Thoracic aorta (tissue), 2 donors: ENCODE results near the gene KIAA1217. TPM values are rescaled to one million over a fixed set of nuclear protein-coding genes. Genes with fewer than 3 reads are reported as not detected.
A peak's percentile ranks its signal among the peaks of the same experiment; 100 is the strongest.

Source experiments
- ATAC-seq: fragments of 150-250 bp; one replicate; pipeline ENCODE4 v1.8.0; 2017; ENCODE audit warnings: low read depth; ENCODE audit not compliant: insufficient number of reproducible peaks, low FRiP score
- DNase-seq: peaks from one replicate; pipeline ENCODE4 v3.0.0-alpha.2; 2020; ENCODE audit warnings: low spot score
- H3K27ac ChIP-seq, 2 donors: fragments of 200-600 bp; sonication (generic); 1 replicate in 1 of 2; 2 replicates in 1 of 2; pipeline ENCODE4 v1.5.1; 2016; ENCODE audit warnings: mild to moderate bottlenecking in 2 of 2, moderate library complexity in 2 of 2
- H3K27me3 ChIP-seq: fragments of 200-600 bp; sonication (generic); replicated peaks from 2 replicates; pipeline ENCODE4 v1.6.0; 2016; ENCODE audit warnings: mild to moderate bottlenecking; ENCODE audit not compliant: insufficient read depth
- H3K36me3 ChIP-seq: fragments of 200-600 bp; sonication (generic); one replicate; pipeline ENCODE4 v1.5.1; 2016
- H3K4me1 ChIP-seq, 2 donors: fragments of 200-600 bp; sonication (generic); 1 replicate in 1 of 2; 2 replicates in 1 of 2; pipeline versions ENCODE4 v1.5.1 to v1.6.0; 2016; ENCODE audit warnings: low read depth in 2 of 2, mild to moderate bottlenecking in 1 of 2; ENCODE audit not compliant: control insufficient read depth in 1 of 2
- H3K4me3 ChIP-seq: fragments of 200-600 bp; sonication (generic); 2 replicates; pipeline ENCODE4 v1.5.1; 2016; ENCODE audit warnings: mild to moderate bottlenecking
- H3K9me3 ChIP-seq: fragments of 200-600 bp; sonication (generic); 2 replicates; pipeline ENCODE4 v1.5.1; 2016
- total RNA-seq, 2 donors: library from RNA; depleted of rRNA; stranded (reverse); fragments of >200 nt; gene quantifications; one replicate each; pipeline versions ENCODE4 v1.1.0 to v1.2.3, GENCODE V29; 2016
- TF ChIP-seq, protein P1 (sequence below): fragments of 200-600 bp; sonication (generic); IDR thresholded peaks from one replicate; pipeline ENCODE4 v1.5.1; 2019; ENCODE audit warnings: antibody characterized with exemption

KIAA1217 gene
- total RNA-seq, 2 donors from 2014 or later = 15.2 to 15.6 TPM

DNA sequence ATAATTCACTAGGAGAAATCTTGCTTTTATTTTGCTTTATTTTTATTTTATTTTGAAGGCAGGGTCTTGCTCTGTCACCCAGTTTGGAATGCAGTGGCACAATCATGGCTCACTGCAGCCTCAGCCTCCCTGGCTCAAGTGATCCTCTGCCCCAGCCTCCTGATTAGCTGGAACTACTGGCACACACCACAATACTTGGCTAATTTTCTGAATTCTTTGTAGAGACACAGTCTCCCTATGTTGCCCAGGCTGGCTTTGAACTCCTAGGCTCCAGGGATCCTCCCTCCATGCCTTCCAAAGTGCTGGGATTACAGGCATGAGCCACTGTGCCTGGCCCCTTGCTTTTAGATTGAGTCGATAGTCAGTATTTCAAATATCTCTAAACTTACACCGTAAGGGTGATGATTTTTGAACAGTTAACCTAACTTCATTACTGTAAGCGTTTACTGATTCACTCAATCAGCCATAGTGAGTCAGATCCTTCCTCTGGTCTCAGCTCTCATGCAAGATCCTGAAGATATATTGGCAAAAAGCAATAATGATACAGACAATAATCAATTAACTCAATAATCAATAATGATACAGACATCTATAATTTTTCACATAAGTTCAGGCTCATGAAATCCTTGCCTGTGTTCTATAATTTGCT, 239.5 kb downstream of the KIAA1217 start:
- peaks cover 13 to 27% of the 10 kb centered on the region in 2 donors for H3K4me1 ChIP-seq
- H3K4me3 ChIP-seq = no peak overlapping the region
- no peak for DNase-seq
- no peak for ATAC-seq
- TF ChIP-seq, protein P1, sequence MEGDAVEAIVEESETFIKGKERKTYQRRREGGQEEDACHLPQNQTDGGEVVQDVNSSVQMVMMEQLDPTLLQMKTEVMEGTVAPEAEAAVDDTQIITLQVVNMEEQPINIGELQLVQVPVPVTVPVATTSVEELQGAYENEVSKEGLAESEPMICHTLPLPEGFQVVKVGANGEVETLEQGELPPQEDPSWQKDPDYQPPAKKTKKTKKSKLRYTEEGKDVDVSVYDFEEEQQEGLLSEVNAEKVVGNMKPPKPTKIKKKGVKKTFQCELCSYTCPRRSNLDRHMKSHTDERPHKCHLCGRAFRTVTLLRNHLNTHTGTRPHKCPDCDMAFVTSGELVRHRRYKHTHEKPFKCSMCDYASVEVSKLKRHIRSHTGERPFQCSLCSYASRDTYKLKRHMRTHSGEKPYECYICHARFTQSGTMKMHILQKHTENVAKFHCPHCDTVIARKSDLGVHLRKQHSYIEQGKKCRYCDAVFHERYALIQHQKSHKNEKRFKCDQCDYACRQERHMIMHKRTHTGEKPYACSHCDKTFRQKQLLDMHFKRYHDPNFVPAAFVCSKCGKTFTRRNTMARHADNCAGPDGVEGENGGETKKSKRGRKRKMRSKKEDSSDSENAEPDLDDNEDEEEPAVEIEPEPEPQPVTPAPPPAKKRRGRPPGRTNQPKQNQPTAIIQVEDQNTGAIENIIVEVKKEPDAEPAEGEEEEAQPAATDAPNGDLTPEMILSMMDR = no peak
- H3K36me3 ChIP-seq = no peaks in the 10 kb centered on the region
- no peaks in the 10 kb centered on the region for H3K27me3 ChIP-seq
- peak overlapping the region in 1 of 2 donors; percentile 59 for H3K27ac ChIP-seq
- no peaks in the 10 kb centered on the region for H3K9me3 ChIP-seq

DNA sequence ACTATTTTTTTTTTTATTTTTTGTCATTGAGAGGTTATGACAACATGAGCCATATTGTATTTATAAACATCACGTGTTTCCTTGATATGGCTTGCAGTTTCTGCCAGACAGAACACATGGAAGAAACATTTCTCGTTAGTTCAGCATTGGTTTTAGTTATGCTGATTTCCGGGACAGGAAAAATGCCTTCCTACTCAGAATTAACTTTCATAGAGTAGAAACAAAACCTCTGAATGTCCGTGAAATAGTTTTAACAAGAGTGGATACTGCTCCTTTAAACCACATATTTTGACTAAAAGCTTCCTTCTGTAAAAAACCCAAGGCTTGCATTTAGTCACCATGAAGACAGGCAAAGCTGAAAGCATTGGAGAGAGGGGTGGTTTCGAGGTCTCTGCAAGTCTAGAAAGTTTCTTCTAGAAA, 240.4 kb downstream of the KIAA1217 start:
- H3K27me3 ChIP-seq = no peaks in the 10 kb centered on the region
- H3K36me3 ChIP-seq = no peaks in the 10 kb centered on the region
- H3K27ac ChIP-seq = peak overlapping the region in 1 of 2 donors; percentile 59
- TF ChIP-seq, protein P1 = no peak
- ATAC-seq (no peak), DNase-seq (no peak)
- H3K4me3 ChIP-seq = peak overlapping the region; percentile 59
- H3K9me3 ChIP-seq = no peaks in the 10 kb centered on the region
- H3K4me1 ChIP-seq = peaks cover 13 to 30% of the 10 kb centered on the region in 2 donors

DNA sequence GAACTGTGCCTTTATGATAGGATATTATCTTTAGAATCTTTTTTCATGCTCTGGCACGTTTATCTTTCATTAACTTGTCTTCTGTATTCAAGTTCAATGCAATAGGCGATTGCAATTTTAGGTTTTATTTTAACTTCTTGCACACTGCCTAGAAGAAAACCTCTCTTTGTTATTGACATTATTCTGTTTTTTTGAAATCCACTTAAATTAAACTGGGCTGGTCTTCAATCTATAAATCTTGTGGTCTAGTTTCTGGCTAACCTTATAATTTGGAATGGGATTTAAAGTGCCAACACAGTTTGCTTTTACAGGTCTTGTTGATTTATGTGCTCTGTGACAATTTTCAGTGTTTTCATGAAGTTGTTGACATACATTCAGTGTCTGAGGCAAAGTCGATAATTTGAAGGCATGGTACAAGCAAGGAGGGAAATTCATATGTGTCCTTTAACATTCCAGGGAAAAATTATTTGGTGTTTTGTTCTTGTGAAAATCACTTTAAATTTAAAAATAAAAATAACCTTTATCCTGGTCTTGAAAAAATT, 240.9 kb downstream of the KIAA1217 start:
- no peaks in the 10 kb centered on the region for H3K27me3 ChIP-seq
- peak overlapping the region; percentile 59 for H3K4me3 ChIP-seq
- no peaks in the 10 kb centered on the region for H3K9me3 ChIP-seq
- H3K27ac ChIP-seq = peak overlapping the region in 1 of 2 donors; percentile 59
- peaks cover 13 to 30% of the 10 kb centered on the region in 2 donors for H3K4me1 ChIP-seq
- TF ChIP-seq, protein P1 = no peak
- H3K36me3 ChIP-seq = no peaks in the 10 kb centered on the region
- ATAC-seq = no peak
- DNase-seq = no peak

DNA sequence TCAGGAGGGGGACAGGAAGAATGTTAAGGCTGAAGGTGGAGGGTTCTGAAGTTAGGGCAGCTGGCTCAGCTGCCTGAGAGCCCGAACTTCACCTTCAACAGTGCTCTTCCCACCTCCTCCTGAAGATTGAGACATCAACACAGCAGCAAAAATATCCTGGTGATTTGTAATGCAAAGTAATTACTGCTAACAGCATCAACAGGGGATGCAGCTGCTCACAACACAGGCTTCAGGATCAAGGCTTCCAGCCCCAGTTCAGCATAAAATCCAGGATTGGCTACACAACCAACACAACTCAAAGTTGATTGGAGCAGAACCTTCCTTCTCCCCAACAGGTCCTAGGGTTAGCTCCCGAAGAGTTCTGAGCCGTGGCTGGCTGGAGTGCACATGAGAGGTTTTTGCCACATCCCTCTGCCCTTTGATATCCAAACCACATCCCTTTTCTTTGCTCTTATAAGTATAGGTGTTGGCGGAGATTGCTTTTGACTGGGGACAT, 242.4 kb downstream of the KIAA1217 start:
- DNase-seq (no peak), ATAC-seq (no peak)
- TF ChIP-seq, protein P1 = no peak
- H3K36me3 ChIP-seq = no peaks in the 10 kb centered on the region
- H3K9me3 ChIP-seq = no peaks in the 10 kb centered on the region
- no peaks in the 10 kb centered on the region for H3K27me3 ChIP-seq
- H3K4me1 ChIP-seq = peaks cover 13 to 30% of the 10 kb centered on the region in 2 donors
- peak overlapping the region in 1 of 2 donors; percentile 32 for H3K27ac ChIP-seq
- H3K4me3 ChIP-seq = peak overlapping the region; percentile 22

DNA sequence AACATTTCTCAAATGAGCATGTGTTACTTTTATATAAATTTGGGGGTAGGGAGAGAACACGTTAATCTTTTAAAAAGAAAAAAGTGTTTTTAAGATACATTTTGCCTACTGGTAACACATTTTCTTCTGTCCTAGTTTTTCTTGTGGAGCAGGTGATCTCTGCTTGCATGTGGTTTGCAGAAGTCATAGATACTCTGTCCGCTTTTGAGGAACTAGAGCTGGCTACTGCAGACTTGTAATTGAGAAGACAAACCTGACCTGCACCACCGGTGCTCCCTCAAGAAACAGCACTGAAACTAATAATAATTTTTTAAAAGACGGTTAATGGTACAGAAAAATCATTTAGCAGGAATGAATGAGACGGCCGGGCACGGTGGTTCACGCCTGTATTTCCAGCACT, 243.1 kb downstream of the KIAA1217 start:
- H3K4me3 ChIP-seq = no peak overlapping the region

More for the DNA sequence above, 243.1 kb downstream of the KIAA1217 start:
- no peak overlapping the region for H3K27ac ChIP-seq
- DNase-seq = no peak
- no peak for ATAC-seq
- no peaks in the 10 kb centered on the region for H3K36me3 ChIP-seq
- TF ChIP-seq, protein P1 = no peak
- no peaks in the 10 kb centered on the region for H3K27me3 ChIP-seq
- H3K4me1 ChIP-seq = peaks cover 13 to 30% of the 10 kb centered on the region in 2 donors
- H3K9me3 ChIP-seq = no peaks in the 10 kb centered on the region
